Keratinocyte (primary cell): ENCODE data around the gene IL19. TPM values are rescaled to one million over a fixed set of nuclear protein-coding genes. Genes with fewer than 3 reads are reported as not detected.

Source experiments
- DNase-seq: peaks from one replicate; pipeline ENCODE4 v3.0.0-alpha.2; 2011; ENCODE audit warnings: low read depth, missing footprints, low spot score
- FAIRE-seq: peaks from 2 replicates; lab custom pipeline; 2011; peaks lifted over from hg19 to GRCh38; lab: Jason Lieb, UNC
- H2AFZ ChIP-seq: 2 replicates; pipeline ENCODE4 v1.6.0; 2012; ENCODE audit warnings: low read length, control low read depth, inconsistent platforms; ENCODE audit not compliant: control insufficient read depth
- H3K27ac ChIP-seq: 2 replicates; pipeline ENCODE4 v1.5.1; 2011; ENCODE audit warnings: low read length; ENCODE audit not compliant: control insufficient read depth, insufficient read depth
- H3K27me3 ChIP-seq: 3 replicates; pipeline ENCODE4 v1.6.0; 2011; ENCODE audit warnings: low read length; ENCODE audit not compliant: control insufficient read depth, insufficient read depth; ENCODE audit errors: extremely low read depth
- H3K36me3 ChIP-seq, 2 experiments: 2 replicates in 1 of 2; 3 replicates in 1 of 2; pipeline ENCODE4 v1.5.1; 2011; ENCODE audit warnings: low read length in 2 of 2, mild to moderate bottlenecking in 1 of 2; ENCODE audit not compliant: control insufficient read depth in 2 of 2, insufficient read depth in 2 of 2; ENCODE audit errors: extremely low read depth in 1 of 2
- H3K4me1 ChIP-seq: 3 replicates; pipeline ENCODE4 v1.5.1; 2011; ENCODE audit warnings: low read length; ENCODE audit not compliant: control insufficient read depth, insufficient read depth; ENCODE audit errors: extremely low read depth
- H3K4me2 ChIP-seq: 3 replicates; pipeline ENCODE4 v1.6.0; 2011; ENCODE audit warnings: low read depth, low read length; ENCODE audit not compliant: control insufficient read depth, insufficient read depth; ENCODE audit errors: extremely low read depth
- H3K4me3 ChIP-seq, 3 experiments: fragments of 200-600 bp in 1 of 3; sonication (generic) in 1 of 3; 2 replicates in 2 of 3; 3 replicates in 1 of 3; pipeline ENCODE4 v1.5.1; 2011 to 2016; ENCODE audit warnings: low read length in 3 of 3, mild to moderate bottlenecking in 3 of 3, control low read depth in 2 of 3, inconsistent platforms in 1 of 3, low read depth in 1 of 3, mixed read lengths in 1 of 3, mixed run types in 1 of 3, moderate library complexity in 1 of 3; ENCODE audit not compliant: control insufficient read depth in 2 of 3, insufficient read depth in 2 of 3; ENCODE audit errors: extremely low read depth in 1 of 3
- H3K79me2 ChIP-seq: 2 replicates; pipeline ENCODE4 v1.6.0; 2012; ENCODE audit warnings: low read length; ENCODE audit not compliant: control insufficient read depth, insufficient read depth
- H3K9ac ChIP-seq: 3 replicates; pipeline ENCODE4 v1.6.0; 2011; ENCODE audit warnings: low read length; ENCODE audit not compliant: control insufficient read depth, insufficient read depth; ENCODE audit errors: extremely low read depth
- H3K9me1 ChIP-seq: 3 replicates; pipeline ENCODE4 v1.6.0; 2011; ENCODE audit warnings: low read length; ENCODE audit not compliant: control insufficient read depth, insufficient read depth; ENCODE audit errors: extremely low read depth
- H3K9me3 ChIP-seq: 2 replicates; pipeline ENCODE4 v1.5.1; 2012; ENCODE audit warnings: low read depth, low read length; ENCODE audit not compliant: control insufficient read depth
- H4K20me1 ChIP-seq: 3 replicates; pipeline ENCODE4 v1.6.0; 2011; ENCODE audit warnings: low read length; ENCODE audit not compliant: control insufficient read depth, insufficient read depth; ENCODE audit errors: extremely low read depth
- CTCF ChIP-seq, 3 experiments: IDR thresholded peaks in 1 of 3; conservative IDR thresholded peaks in 1 of 3; optimal IDR thresholded peaks in 1 of 3; 2 replicates in 2 of 3; 3 replicates in 1 of 3; pipeline versions ENCODE3 to v1.5.1; 2011; ENCODE audit warnings: low read length in 3 of 3, mild to moderate bottlenecking in 3 of 3, moderate library complexity in 2 of 3, control low read depth in 1 of 3, inconsistent platforms in 1 of 3; ENCODE audit not compliant: insufficient read depth in 2 of 3; ENCODE audit errors: extremely low read depth in 1 of 3
- EZH2 ChIP-seq: IDR thresholded peaks from one replicate; pipeline ENCODE4 v1.6.1; 2012; ENCODE audit warnings: inconsistent platforms, mild to moderate bottlenecking, low read length, moderate library complexity
- dilution Hi-C: fragments of 300-500 bp; cut with MboI; formaldehyde crosslinking; loops from one replicate; pipeline ENCODE4 v1.7.0; 2020; ENCODE audit warnings: low sequenced_read_pairs; ENCODE audit not compliant: extremely low pct_ligation_motif_present
- polyA plus RNA-seq, 5 experiments: library from polyadenylated mRNA; depleted of rRNA in 3 of 5; stranded (reverse) in 3 of 5; stranded (forward) in 1 of 5; unstranded in 1 of 5; fragments of >200 nt; gene quantifications; 1 replicate in 1 of 5; 2 replicates in 3 of 5; 3 replicates in 1 of 5; pipeline versions ENCODE4 v1.2.1 to v1.2.3, GENCODE V29; 2011 to 2012; ENCODE audit warnings: missing spikeins in 2 of 5, low read depth in 1 of 5, low replicate concordance in 1 of 5

The IL19 gene
- polyA plus RNA-seq, 1 donor (not counting 4 experiments of a cell fraction or from before 2014, with no cell fraction given) = not detected

GRCh38 chr1:206836111-206836510 lies 65.5 kb downstream of the IL19 start:
- Histone ChIP-seq H3K4me3 (no peak overlapping the region), H3K4me2 (no peak overlapping the region), H2AFZ (no peak overlapping the region), H3K27me3 (no peaks in the 10 kb centered on the region), H3K27ac (no peak overlapping the region), H3K79me2 (no peaks in the 10 kb centered on the region), H3K36me3 (no peaks in the 10 kb centered on the region), H3K4me1 (peaks cover 13% of the 10 kb centered on the region), H3K9me3 (no peaks in the 10 kb centered on the region), H4K20me1 (no peaks in the 10 kb centered on the region), H3K9me1 (no peaks in the 10 kb centered on the region), H3K9ac (no peak overlapping the region)
- FAIRE-seq (no peak), DNase-seq (no peak)
- dilution Hi-C loops = no loop called here
- TF ChIP-seq CTCF (optimal IDR thresholded peaks at IDR 0.05 in 1 of 3, IDR thresholded peaks at IDR 0.05 in 1 of 3, conservative IDR thresholded peaks at IDR 0.05 in 1 of 3; ENCODE audit: extremely low read depth in 1 of 3, insufficient read depth in 2 of 3, low read length in 3 of 3) = no peak
- TF ChIP-seq EZH2 = no peak

- H2AFZ ChIP-seq = no peak overlapping the region
- DNase-seq (no peak), FAIRE-seq (no peak)
- H3K9me1 ChIP-seq = no peaks in the 10 kb centered on the region
- TF ChIP-seq EZH2 (no peak), CTCF (optimal IDR thresholded peaks at IDR 0.05 in 1 of 3, IDR thresholded peaks at IDR 0.05 in 1 of 3, conservative IDR thresholded peaks at IDR 0.05 in 1 of 3; ENCODE audit: extremely low read depth in 1 of 3, insufficient read depth in 2 of 3, low read length in 3 of 3) (no peak)
- dilution Hi-C loops = no loop called here
- no peak overlapping the region for H3K4me2 ChIP-seq
- no peak overlapping the region for H3K4me3 ChIP-seq
- no peaks in the 10 kb centered on the region for H3K79me2 ChIP-seq
- H3K9me3 ChIP-seq = no peaks in the 10 kb centered on the region
- no peaks in the 10 kb centered on the region for H3K27me3 ChIP-seq
- H3K9ac ChIP-seq = no peak overlapping the region
- no peaks in the 10 kb centered on the region for H4K20me1 ChIP-seq
- H3K36me3 ChIP-seq = no peaks in the 10 kb centered on the region
- H3K27ac ChIP-seq = no peak overlapping the region
- peaks cover 16% of the 10 kb centered on the region for H3K4me1 ChIP-seq
Measured at GRCh38 chr1:206839006-206839560, 68.5 kb downstream of the IL19 start.
